Measurements from ENCODE around the gene MATK.
"Not testable (repeated sequence)": the region's sequence is repeated elsewhere in the genome, so short reads cannot be mapped to it uniquely, and the experiment has no call there.

MATK gene

GRCh38 chr19:3768015-3768747, 18.0 kb downstream of the MATK start:
- DNase-seq: no peak

GRCh38 chr19:3767050-3767449, 19.1 kb downstream of the MATK start:
- no peak for DNase-seq

- DNase-seq: no peak
Measured at GRCh38 chr19:3766520-3766919, 19.7 kb downstream of the MATK start.

- peak; percentile 11 for DNase-seq
Measured at GRCh38 chr19:3765757-3766156, 20.4 kb downstream of the MATK start.

DNA sequence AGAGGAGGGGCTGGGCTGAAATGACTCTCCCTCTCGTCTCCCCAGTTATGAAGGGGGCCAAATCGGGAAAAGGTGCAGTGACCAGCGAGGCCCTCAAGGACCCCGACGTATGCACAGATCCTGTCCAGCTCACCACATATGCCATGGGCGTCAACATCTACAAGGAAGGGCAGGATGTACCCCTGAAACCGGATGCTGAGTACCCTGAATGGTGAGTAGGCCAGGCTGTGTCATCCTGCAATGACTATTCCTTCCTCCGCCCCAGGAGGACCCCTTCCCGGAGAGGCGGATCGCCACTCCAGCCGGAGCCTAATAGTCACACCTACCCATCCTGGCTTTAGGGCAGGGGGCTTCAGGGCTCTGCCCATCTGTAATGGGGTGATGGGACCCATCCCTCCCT, 21.1 kb downstream of the MATK start:
- no peak for DNase-seq

GRCh38 chr19:3762501-3763459, 23.4 kb downstream of the MATK start, which contains the start of gene MRPL54:
MRPL54 (plus strand) TSS chr19:3762682; CDS start chr19:3762701, 19 bp downstream.
- DNase-seq: peak; percentile 98

GRCh38 chr19:3762130-3762473, 24.1 kb downstream of the MATK start:
- no peak for DNase-seq

DNA sequence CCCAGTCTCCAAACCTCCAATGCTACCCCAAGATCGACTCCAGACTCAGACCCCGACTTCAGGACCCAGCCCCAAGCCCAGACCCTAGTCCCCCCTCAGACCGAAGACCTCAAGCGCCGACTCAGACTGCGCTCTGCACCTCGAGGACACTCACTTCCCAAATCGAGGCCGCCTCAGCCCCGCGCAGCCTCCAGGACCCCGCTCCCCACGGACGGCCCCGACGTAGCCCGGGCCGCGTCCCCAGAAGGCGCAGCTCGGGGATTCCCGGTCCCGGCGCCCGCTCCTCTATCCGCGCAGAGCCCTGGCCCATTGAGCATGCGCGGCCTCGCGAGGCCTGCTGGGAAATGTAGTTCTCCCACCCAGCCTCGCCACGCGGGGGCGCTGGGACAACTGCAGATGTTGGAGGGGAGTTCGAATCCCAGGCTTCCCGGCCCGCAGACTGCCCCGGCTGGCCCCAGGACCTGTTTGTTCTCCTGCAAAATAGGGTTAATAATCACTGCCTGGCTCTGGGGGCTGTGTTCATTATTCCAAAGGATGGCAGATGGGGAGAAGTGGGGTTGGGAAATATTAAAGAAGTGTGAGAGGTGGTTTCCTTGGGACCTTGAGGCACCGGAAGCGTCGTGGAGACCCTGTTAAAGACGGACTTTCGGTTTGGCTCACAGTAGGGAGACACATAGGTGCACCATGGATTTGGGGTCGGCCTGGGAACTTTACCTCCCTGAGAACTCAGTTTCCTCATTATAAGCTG, 24.6 kb downstream of the MATK start, which contains the start of gene APBA3:
Gene APBA3, minus strand, starts transcription at position 311 of the 748 bp plus-strand sequence. CDS start 1,428 bp downstream, outside the sequence.
- peak; percentile 87 for DNase-seq

DNA sequence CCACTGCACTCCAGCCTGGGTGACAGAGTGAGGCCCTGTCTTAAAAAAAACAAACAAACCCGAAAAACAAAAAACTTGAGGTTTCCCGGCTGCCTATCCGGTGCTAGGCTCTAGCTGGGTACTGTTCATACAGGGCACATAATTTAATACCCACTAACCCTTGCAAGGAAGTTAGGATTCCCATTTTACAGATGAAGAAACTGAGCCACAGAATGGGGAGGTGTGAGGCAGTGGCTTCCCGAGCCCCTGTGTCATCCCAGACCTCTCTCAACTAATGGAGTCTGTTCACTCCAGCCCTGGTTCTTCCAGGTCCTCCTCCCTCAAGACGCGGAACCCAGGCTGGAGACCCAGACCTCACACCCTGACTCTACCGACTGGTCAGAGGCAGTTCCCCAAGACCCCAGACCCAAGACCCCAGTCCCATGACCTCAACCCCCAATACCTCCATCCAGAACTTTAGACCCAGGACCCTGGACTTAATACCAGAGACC, 25.3 kb downstream of the MATK start:
- no peak for DNase-seq

- DNase-seq: no peak
Measured at GRCh38 chr19:3759482-3760254, 26.5 kb downstream of the MATK start.

- not testable (repeated sequence) for DNase-seq
Measured at GRCh38 chr19:3758297-3758696, 27.9 kb downstream of the MATK start.

DNA sequence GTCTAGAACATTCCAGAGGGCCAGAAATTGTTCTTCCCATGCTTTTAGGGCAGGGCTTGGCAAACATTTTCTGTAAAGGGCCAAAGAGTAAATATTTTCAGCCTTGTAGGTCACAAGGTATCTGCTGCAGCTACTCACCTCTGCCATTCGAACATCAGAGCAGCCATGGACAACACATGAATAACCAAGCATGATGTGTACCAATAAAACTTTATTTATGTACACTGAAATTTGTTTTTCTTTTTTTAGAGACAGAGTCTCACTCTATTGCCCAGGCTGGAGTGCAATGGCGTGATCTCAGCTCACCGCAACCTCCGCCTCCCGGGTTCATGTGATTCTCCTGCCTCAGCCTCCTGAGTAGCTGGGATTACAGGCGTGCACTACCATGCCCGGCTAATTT, 28.5 kb downstream of the MATK start:
- DNase-seq: not testable (repeated sequence)

- DNase-seq: no peak
Measured at GRCh38 chr19:3753631-3754410, 32.4 kb downstream of the MATK start.

- DNase-seq: no peak
Measured at GRCh38 chr19:3752492-3752891, 33.7 kb downstream of the MATK start.

GRCh38 chr19:3751236-3751635, 34.9 kb downstream of the MATK start:
- no peak for DNase-seq

DNA sequence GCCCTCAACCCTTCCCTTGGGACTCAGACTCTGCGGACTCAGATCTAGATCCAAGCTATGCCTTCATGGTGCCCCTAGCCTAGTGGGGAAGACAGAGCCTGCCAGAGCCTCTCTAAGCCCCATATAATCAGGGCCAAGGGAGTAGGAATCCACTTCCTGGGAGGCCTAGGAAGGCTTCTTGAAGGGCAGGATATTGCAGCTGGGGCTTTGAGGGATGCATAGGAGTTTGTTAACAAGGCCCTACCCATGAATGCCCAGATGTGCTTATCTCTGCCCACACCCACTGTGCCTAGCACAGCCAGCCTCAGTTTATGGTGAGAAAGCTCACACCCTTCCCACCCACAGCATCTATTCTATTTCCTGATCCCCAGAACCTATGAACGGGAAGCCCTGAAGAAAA, 36.0 kb downstream of the MATK start:
- DNase-seq: no peak

- no peak for DNase-seq
Measured at GRCh38 chr19:3748965-3749364, 37.2 kb downstream of the MATK start.

DNA sequence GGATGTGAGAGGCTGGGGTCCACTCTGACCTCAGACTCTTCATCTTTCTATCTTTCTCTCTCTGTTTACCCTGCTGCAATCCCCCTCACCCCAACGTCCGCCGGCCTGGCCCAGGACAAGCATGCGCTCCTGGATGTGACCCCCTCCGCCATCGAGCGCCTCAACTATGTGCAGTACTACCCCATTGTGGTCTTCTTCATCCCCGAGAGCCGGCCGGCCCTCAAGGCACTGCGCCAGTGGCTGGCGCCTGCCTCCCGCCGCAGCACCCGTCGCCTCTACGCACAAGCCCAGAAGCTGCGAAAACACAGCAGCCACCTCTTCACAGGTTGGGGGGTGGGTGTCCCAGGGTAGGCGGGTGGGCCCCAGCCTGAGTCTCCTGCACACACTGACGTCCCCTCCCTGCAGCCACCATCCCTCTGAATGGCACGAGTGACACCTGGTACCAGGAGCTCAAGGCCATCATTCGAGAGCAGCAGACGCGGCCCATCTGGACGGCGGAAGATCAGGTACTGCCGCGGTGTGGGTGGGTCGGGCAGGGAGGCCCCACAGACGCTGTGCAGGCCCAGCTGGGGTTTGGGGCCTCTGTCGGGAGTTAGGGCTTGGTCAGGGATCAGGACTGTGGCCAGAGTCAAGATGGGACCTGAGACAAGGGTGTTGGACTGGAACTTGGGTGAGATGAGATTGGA, 39.7 kb downstream of the MATK start:
- DNase-seq: no peak

DNA sequence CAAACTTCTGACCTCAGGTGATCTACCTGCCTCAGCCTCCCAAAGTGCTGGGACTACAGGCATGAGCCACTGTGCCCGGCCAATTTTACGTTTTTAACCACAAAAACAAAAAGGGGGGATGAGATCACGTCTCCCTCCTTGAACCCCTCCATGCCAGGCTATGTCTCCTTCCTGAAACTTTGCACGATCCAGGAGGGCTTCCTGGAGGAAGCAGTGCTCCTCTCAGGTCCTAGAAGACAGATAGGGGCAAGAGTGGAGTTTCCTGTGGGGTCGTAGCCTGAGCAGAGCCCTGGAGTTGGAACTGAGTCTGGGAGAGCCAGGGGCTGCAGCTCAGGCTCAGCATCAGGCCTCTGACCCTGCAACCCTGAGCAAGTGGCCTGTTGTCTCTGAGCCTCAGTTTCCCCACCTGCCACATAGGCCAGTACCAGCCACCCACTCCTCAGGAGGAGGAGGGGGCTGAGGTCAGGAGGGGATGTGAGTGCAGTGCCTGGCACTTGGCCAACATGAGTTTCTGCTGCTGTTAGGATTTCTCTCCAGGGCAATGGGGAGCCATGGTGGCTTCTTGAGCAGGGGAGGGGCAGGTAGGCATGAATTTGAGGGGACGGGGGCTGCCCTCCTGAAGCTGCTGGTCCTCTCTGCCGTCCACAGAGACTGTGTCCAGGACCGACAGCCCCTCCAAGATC, 40.7 kb downstream of the MATK start:
- no peak for DNase-seq

- DNase-seq: no peak
Measured at GRCh38 chr19:3743486-3743885, 42.7 kb downstream of the MATK start.
